DMS114 treated with DMSO at 0.1 percent for 48 hours (cell line): ENCODE results near the gene RASSF8.

Source experiments
- DNase-seq: peaks from one replicate; lab custom pipeline; 2025; ENCODE audit not compliant: unreplicated experiment; lab: John Stamatoyannopoulos, UW

The RASSF8 gene

GRCh38 chr12:25992026-25992782 is 33.7 kb downstream of the RASSF8 start:
- DNase-seq = no peak

GRCh38 chr12:25993901-25994651 is 35.6 kb downstream of the RASSF8 start:
- DNase-seq = no peak

- DNase-seq = no peak
These were observed 36.6 kb downstream of the RASSF8 start for GRCh38 chr12:25994901-25995625.

- DNase-seq = no peak
These were observed 37.4 kb downstream of the RASSF8 start for GRCh38 chr12:25995906-25996305.

- no peak for DNase-seq
These were observed 38.2 kb downstream of the RASSF8 start for GRCh38 chr12:25996677-25997076.

GRCh38 chr12:25997201-25997963 is 38.9 kb downstream of the RASSF8 start:
- DNase-seq = no peak

GRCh38 chr12:26000898-26001297 is 42.4 kb downstream of the RASSF8 start:
- no peak for DNase-seq

- no peak for DNase-seq
These were observed 43.0 kb downstream of the RASSF8 start for GRCh38 chr12:26001530-26001929.

GRCh38 chr12:26003065-26003464 is 44.6 kb downstream of the RASSF8 start:
- DNase-seq = no peak

GRCh38 chr12:26007566-26007965 is 49.1 kb downstream of the RASSF8 start:
- DNase-seq = no peak

GRCh38 chr12:26009593-26009992 is 51.1 kb downstream of the RASSF8 start:
- no peak for DNase-seq

- DNase-seq = no peak
These were observed 51.9 kb downstream of the RASSF8 start for GRCh38 chr12:26010293-26010821.

GRCh38 chr12:26011099-26011498 is 52.6 kb downstream of the RASSF8 start:
- DNase-seq = no peak

GRCh38 chr12:26014085-26014484 is 55.6 kb downstream of the RASSF8 start:
- DNase-seq = no peak

GRCh38 chr12:26016516-26016915 is 58.0 kb downstream of the RASSF8 start:
- no peak for DNase-seq

- no peak for DNase-seq
These were observed 59.2 kb downstream of the RASSF8 start for GRCh38 chr12:26017484-26018211.

- no peak for DNase-seq
These were observed 60.4 kb downstream of the RASSF8 start for GRCh38 chr12:26018926-26019325.

GRCh38 chr12:26021534-26021933 is 63.1 kb downstream of the RASSF8 start:
- DNase-seq = no peak

GRCh38 chr12:26022043-26022442 is 63.6 kb downstream of the RASSF8 start:
- no peak for DNase-seq

GRCh38 chr12:26026713-26027112 is 68.2 kb downstream of the RASSF8 start:
- DNase-seq = no peak
